Activated naive CD8-positive, alpha-beta T cell treated with anti-CD3 and anti-CD28 coated beads, Interleukin-2, amount 10 ng/mL, durations not matched to agents 7 days and 5 days (primary cell): ENCODE measurements around the gene GPS1. TPM values are rescaled to one million over a fixed set of nuclear protein-coding genes. Genes with fewer than 3 reads are reported as not detected.
A peak's percentile ranks its signal among the peaks of the same experiment; 100 is the strongest.

Experiments
- ATAC-seq: fragments of 150-1000 bp; cut with Tn5 transposase; one replicate; pipeline ENCODE4 v1.10.0; 2021; ENCODE audit warnings: low read depth, moderate library complexity
- POLR2A ChIA-PET: fragments of 350-600 bp; sonication (Branson Sonifier 250); formaldehyde crosslinking; loops from one replicate; lab custom pipeline; 2021; ENCODE audit warnings: antibody characterized with exemption; lab: Charles Lee
- DNase-seq: peaks from one replicate; pipeline ENCODE4 v3.0.0; 2021
- H3K27ac Mint-ChIP-seq: one replicate; pipeline ENCODE4 v1.8.0; 2022; ENCODE audit warnings: mild to moderate bottlenecking, mixed read lengths
- H3K27me3 Mint-ChIP-seq: one replicate; pipeline ENCODE4 v1.8.0; 2022; ENCODE audit warnings: mild to moderate bottlenecking, moderate library complexity, mixed read lengths
- H3K36me3 Mint-ChIP-seq: one replicate; pipeline ENCODE4 v1.8.0; 2021; ENCODE audit warnings: mild to moderate bottlenecking, mixed read lengths
- H3K4me1 Mint-ChIP-seq: one replicate; pipeline ENCODE4 v1.8.0; 2021; ENCODE audit warnings: mixed read lengths
- H3K4me3 Mint-ChIP-seq: one replicate; pipeline ENCODE4 v1.8.0; 2022; ENCODE audit warnings: mild to moderate bottlenecking, moderate library complexity, mixed read lengths
- H3K9me3 Mint-ChIP-seq: one replicate; pipeline ENCODE4 v1.8.0; 2021; ENCODE audit warnings: mixed read lengths
- total RNA-seq, 2 experiments: library from RNA; stranded (reverse); gene quantifications; one replicate each; pipeline ENCODE4 v1.2.3, GENCODE V29; 2021

The GPS1 gene
- total RNA-seq, 2 experiments from 2014 or later = 76.0 to 79.8 TPM

DNA sequence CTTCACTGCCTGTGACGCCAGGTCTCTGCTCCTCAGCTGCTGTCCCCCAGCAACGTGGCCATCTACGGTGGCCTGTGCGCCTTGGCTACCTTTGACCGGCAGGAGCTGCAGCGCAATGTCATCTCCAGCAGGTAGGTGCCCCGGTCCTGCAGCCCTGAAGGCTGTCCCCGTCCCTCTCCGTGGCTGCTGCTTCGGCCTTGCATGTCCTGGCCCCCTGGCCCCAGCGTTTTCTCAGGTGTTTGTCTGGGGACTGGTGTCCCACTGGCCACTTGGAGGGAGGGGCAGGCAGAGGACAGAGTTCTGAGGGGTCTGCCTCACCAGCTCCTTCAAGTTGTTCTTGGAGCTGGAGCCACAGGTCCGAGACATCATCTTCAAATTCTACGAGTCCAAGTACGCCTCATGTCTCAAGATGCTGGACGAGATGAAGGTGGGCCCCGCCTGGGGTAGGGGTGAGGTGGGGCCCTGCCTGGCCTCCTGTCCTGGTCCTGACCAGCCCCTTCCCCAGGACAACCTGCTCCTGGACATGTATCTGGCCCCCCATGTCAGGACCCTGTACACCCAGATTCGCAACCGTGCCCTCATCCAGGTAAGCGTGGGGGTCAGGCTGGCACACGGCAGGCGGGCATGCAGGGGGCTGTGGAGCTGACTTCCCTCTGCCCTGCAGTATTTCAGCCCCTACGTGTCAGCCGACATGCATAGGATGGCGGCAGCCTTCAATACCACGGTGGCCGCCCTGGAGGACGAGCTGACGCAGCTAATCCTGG is 4.4 kb downstream of the GPS1 start:
- Mint-ChIP-seq H3K36me3 (no peaks in the 10 kb centered on the region), H3K27me3 (no peaks in the 10 kb centered on the region), H3K4me1 (peaks cover 4% of the 10 kb centered on the region), H3K4me3 (no peak overlapping the region), H3K27ac (peak overlapping the region; percentile 34), H3K9me3 (no peaks in the 10 kb centered on the region)
- DNase-seq = no peak
- POLR2A ChIA-PET = interaction anchor here (0.5 to 1.6 kb wide), 2 partner anchors 9 to 11 kb away, joined by 4 to 7 read pairs; partner anchors contain the start of gene DUS1L
- ATAC-seq = no peak

DNA sequence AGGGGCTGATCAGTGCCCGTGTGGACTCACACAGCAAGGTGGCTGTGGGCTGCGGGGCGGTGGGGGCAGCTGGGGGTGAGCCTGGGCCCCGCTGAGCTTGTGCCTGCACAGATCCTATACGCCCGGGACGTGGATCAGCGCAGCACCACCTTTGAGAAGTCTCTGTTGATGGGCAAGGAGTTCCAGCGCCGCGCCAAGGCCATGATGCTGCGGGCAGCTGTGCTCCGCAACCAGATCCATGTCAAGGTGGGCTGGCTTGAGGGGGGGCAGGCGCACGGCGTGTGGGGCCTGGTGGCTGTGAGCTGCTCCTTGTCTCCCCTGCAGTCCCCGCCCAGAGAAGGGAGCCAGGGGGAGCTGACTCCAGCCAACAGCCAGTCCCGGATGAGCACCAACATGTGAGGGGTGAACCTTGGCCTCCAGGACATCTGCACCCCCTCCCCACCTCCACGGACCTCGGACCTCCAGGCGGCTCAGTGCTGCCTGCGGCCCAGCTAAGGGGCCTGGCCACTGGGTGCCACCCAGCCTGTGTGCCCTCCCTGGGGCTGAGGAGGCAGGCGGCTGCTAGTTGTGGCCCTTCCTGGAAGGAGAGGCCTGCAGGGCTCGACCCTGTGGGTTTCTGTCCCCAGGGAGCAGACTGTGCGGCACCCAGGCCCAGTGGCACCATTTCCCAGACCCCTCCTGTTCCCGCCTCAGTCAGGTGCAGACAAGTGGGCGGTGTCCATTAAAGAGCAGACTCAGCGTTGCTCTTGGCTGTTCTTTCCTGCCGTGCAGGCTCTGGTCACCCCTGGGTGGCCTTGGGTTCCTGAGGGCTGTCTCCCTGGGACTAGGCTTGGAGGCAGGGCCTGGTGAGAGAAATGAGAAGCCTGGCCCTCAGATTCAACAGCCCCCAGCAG is 5.3 kb downstream of the GPS1 start:
- Mint-ChIP-seq H3K9me3 (no peaks in the 10 kb centered on the region), H3K27ac (no peak overlapping the region), H3K27me3 (no peaks in the 10 kb centered on the region), H3K4me1 (peaks cover 4% of the 10 kb centered on the region), H3K36me3 (no peaks in the 10 kb centered on the region), H3K4me3 (no peak overlapping the region)
- POLR2A ChIA-PET = interaction anchor here (0.5 to 1.6 kb wide), 2 partner anchors 9 to 10 kb away, joined by 4 to 7 read pairs; partner anchors contain the start of gene DUS1L
- DNase-seq = no peak
- ATAC-seq = no peak

- H3K36me3 Mint-ChIP-seq = no peaks in the 10 kb centered on the region
- H3K27me3 Mint-ChIP-seq = no peaks in the 10 kb centered on the region
- ATAC-seq (no peak), DNase-seq (no peak)
- H3K9me3 Mint-ChIP-seq = no peaks in the 10 kb centered on the region
- POLR2A ChIA-PET = no interaction called here
- no peak overlapping the region for H3K4me3 Mint-ChIP-seq
- H3K4me1 Mint-ChIP-seq = peaks cover 2% of the 10 kb centered on the region
- no peak overlapping the region for H3K27ac Mint-ChIP-seq
These were observed 6.6 kb downstream of the GPS1 start for GRCh38 chr17:82058230-82058854.

DNA sequence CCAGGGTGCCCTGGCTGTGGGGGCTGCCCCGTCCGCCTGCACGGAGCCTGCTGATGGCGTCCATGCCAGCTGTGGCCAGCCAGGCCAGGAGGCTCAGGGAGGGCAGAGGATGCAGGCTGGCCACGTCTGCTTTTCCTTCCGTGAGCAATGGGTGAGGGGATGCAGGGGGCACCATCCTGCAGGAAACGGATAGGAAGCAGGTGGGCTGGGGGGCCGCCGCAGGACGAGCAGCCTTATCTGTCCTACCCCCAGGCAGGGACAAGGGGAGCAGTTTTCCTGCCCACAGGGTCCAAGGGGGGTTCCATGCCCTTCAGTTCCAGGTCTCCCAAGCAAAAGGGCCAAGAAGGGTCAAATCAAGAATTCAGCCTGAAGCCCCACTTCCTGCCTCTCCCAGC is 7.2 kb downstream of the GPS1 start:
- POLR2A ChIA-PET = interaction anchor here (1.6 kb wide), 1 partner anchor 21 kb away, joined by 5 read pairs; the partner anchor contains the start of gene DCXR
- Mint-ChIP-seq H3K27me3 (no peaks in the 10 kb centered on the region), H3K36me3 (no peaks in the 10 kb centered on the region), H3K9me3 (no peaks in the 10 kb centered on the region), H3K4me1 (peaks cover 2% of the 10 kb centered on the region), H3K4me3 (no peak overlapping the region), H3K27ac (no peak overlapping the region)
- DNase-seq (no peak), ATAC-seq (no peak)

GRCh38 chr17:82059272-82060000 is 7.7 kb downstream of the GPS1 start:
- H3K9me3 Mint-ChIP-seq = no peaks in the 10 kb centered on the region
- H3K27ac Mint-ChIP-seq = no peak overlapping the region
- ATAC-seq (no peak), DNase-seq (no peak)
- POLR2A ChIA-PET = interaction anchor here (1.6 kb wide), 1 partner anchor 22 kb away, joined by 5 read pairs; the partner anchor contains the start of gene DCXR
- no peak overlapping the region for H3K4me3 Mint-ChIP-seq
- H3K4me1 Mint-ChIP-seq = peaks cover 2% of the 10 kb centered on the region
- H3K36me3 Mint-ChIP-seq = no peaks in the 10 kb centered on the region
- no peaks in the 10 kb centered on the region for H3K27me3 Mint-ChIP-seq

- Mint-ChIP-seq H3K27me3 (no peaks in the 10 kb centered on the region), H3K27ac (no peak overlapping the region), H3K4me3 (no peak overlapping the region), H3K36me3 (no peaks in the 10 kb centered on the region), H3K4me1 (peaks cover 2% of the 10 kb centered on the region), H3K9me3 (no peaks in the 10 kb centered on the region)
- DNase-seq (no peak), ATAC-seq (no peak)
- POLR2A ChIA-PET = interaction anchor here (1.6 kb wide), 1 partner anchor 22 kb away, joined by 5 read pairs; the partner anchor contains the start of gene DCXR
These were observed 8.3 kb downstream of the GPS1 start for GRCh38 chr17:82060001-82060380.

DNA sequence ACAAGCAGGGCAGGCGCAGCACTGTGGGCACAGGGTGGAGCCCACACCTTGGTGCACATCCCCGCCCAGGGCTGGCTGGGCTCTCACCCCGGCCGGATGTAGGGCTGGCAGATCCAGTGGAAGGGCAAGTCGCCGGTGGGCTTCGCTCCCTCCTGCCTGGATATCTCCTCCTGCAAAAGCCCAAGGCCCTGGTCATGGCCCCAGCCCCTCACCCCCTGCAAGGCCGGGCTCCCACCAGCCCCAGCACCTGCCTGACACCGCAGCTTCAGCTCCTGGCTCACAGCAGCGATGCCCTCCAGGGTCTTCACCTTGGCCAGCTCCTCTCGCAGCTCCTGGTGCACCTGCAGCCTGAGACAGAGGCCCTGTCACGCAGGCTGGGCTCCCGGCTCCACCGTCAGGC is 8.9 kb downstream of the GPS1 start:
- POLR2A ChIA-PET = no interaction called here
- Mint-ChIP-seq H3K4me1 (no peaks in the 10 kb centered on the region), H3K36me3 (no peaks in the 10 kb centered on the region), H3K27me3 (no peaks in the 10 kb centered on the region), H3K27ac (no peak overlapping the region), H3K9me3 (no peaks in the 10 kb centered on the region), H3K4me3 (no peak overlapping the region)
- DNase-seq = no peak
- no peak for ATAC-seq

DNA sequence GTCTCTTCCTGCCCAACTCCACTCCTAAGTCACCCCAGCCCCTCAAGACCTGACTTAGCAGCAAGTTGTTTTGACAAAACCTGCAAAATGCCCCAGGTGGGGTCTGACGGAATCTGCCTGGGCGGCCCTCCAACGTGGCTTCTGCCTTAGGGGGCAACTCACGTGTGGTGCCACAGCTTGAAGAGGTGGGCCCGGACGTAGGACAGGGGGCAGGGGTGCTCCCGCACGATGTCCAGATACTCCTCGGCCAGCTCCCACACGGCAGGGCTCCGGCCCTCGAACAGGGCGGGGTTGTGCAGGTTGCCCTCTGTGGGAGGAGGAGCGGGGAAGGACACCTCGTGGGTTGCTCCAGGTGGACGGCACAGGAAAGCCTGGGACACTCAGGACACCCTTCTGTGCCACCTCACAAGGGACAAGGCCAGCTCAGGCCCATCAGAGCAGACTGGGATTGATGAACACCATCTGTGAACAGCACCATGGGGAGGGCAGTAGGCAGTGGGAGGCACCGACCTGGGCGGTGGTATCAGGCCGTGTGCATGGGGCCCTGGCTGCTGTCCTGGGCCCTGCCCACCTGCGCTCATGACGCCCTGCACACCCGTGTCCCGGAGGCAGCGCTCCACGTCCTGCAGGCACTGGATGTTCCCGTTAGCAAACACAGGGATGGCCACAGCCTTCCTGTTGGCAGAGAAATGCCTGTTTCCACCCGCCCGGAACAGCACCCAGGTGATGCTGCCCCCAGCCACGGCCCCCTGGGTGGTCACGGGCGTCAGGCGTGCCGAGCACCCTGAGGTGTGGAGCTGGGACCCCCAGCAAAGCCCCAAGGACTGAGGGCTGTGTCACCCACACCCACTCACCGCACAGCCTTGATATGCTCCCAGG is 9.6 kb downstream of the GPS1 start:
- Mint-ChIP-seq H3K36me3 (no peaks in the 10 kb centered on the region), H3K9me3 (no peaks in the 10 kb centered on the region), H3K4me1 (peaks cover 2% of the 10 kb centered on the region), H3K27me3 (no peaks in the 10 kb centered on the region), H3K4me3 (no peak overlapping the region), H3K27ac (no peak overlapping the region)
- ATAC-seq = no peak
- no peak for DNase-seq
- POLR2A ChIA-PET = no interaction called here

DNA sequence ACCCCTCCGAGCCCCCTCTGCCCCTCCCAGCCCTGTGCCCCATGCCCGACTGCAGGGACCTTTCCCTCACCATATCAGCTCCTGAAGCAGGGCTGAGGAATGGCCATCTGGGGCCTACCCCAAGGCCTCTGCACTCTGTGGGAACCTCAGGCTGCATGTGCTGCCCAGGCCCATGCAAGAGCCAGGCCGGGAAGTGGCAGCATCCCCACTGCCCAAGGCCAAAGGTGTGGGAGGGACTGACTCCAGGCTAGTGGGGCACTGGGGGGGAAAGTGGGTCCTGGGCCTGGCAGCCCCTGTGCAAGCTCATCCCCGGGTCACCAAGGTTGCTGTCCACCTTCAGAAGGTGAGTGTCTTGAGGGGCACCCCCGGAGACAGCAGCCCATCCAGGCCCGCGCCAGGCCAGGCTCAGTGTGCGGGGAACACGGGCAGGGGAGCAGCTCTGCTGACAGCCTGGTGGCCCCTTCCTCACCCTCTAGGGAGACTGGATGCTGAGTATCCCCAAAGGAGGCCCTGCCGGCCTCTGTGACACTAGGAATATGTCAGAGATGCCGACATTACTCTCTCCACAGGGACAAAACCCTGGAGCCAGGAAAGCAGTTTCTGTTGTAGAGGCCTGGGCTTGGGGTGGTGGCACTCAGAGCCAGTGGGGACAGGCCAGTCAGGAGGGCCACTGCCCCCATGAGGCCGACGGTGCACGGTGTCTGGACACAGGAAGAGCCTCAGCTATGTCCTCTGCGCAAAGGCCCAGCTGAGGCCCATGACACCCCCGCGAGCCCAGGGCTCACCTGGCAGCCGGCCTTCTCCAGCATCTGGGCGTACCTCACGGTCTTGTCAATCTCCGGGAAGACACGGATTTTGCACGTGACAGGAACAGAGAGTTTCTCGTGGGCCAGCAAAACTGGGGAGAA is 10.6 kb downstream of the GPS1 start:
- Mint-ChIP-seq H3K36me3 (no peaks in the 10 kb centered on the region), H3K27ac (no peak overlapping the region), H3K4me3 (no peak overlapping the region), H3K27me3 (no peaks in the 10 kb centered on the region), H3K9me3 (no peaks in the 10 kb centered on the region), H3K4me1 (peaks cover 5% of the 10 kb centered on the region)
- no peak for ATAC-seq
- DNase-seq = no peak
- POLR2A ChIA-PET = interaction anchor here (0.9 kb wide), 1 partner anchor 189 kb away, joined by 3 read pairs; no protein-coding TSS in a partner anchor

DNA sequence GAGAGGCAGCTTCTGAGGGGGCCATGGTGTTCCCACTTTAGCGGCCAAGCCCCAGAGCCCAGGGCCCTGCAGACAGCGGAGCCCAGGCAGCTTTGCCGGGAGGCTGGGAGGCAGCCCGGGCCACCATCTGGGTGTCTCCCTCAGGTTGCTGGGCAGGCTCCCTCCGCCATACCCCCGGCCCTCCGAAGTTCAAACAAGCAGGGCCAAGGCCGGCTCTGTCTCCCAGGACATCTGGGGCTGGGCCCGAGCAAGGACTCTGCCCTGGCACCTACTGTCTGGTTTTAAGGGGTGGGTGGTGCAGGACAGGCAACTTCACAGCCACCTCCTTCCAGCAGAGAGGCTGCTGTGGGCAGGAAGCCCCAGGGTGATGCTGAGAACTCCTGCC is 11.3 kb downstream of the GPS1 start:
- H3K27ac Mint-ChIP-seq = no peak overlapping the region
- H3K4me3 Mint-ChIP-seq = no peak overlapping the region
- no peaks in the 10 kb centered on the region for H3K36me3 Mint-ChIP-seq
- POLR2A ChIA-PET = interaction anchor here (0.9 kb wide), 2 partner anchors 26 to 190 kb away, joined by 3 read pairs; no protein-coding TSS in a partner anchor
- peaks cover 5% of the 10 kb centered on the region for H3K4me1 Mint-ChIP-seq
- no peak for ATAC-seq
- no peak for DNase-seq
- H3K9me3 Mint-ChIP-seq = no peaks in the 10 kb centered on the region
- no peaks in the 10 kb centered on the region for H3K27me3 Mint-ChIP-seq
